Stimulated activated CD4-positive, alpha-beta T cell treated with anti-CD3 and anti-CD28 coated beads, Interleukin-4, amount 100 ng/mL, for 24 hours (primary cell): ENCODE data around the gene ZBTB40.

Experiments used
- DNase-seq: peaks from one replicate; pipeline ENCODE4 v3.0.0-alpha.2; 2020

The ZBTB40 gene, protein sequence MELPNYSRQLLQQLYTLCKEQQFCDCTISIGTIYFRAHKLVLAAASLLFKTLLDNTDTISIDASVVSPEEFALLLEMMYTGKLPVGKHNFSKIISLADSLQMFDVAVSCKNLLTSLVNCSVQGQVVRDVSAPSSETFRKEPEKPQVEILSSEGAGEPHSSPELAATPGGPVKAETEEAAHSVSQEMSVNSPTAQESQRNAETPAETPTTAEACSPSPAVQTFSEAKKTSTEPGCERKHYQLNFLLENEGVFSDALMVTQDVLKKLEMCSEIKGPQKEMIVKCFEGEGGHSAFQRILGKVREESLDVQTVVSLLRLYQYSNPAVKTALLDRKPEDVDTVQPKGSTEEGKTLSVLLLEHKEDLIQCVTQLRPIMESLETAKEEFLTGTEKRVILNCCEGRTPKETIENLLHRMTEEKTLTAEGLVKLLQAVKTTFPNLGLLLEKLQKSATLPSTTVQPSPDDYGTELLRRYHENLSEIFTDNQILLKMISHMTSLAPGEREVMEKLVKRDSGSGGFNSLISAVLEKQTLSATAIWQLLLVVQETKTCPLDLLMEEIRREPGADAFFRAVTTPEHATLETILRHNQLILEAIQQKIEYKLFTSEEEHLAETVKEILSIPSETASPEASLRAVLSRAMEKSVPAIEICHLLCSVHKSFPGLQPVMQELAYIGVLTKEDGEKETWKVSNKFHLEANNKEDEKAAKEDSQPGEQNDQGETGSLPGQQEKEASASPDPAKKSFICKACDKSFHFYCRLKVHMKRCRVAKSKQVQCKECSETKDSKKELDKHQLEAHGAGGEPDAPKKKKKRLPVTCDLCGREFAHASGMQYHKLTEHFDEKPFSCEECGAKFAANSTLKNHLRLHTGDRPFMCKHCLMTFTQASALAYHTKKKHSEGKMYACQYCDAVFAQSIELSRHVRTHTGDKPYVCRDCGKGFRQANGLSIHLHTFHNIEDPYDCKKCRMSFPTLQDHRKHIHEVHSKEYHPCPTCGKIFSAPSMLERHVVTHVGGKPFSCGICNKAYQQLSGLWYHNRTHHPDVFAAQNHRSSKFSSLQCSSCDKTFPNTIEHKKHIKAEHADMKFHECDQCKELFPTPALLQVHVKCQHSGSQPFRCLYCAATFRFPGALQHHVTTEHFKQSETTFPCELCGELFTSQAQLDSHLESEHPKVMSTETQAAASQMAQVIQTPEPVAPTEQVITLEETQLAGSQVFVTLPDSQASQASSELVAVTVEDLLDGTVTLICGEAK

DNA sequence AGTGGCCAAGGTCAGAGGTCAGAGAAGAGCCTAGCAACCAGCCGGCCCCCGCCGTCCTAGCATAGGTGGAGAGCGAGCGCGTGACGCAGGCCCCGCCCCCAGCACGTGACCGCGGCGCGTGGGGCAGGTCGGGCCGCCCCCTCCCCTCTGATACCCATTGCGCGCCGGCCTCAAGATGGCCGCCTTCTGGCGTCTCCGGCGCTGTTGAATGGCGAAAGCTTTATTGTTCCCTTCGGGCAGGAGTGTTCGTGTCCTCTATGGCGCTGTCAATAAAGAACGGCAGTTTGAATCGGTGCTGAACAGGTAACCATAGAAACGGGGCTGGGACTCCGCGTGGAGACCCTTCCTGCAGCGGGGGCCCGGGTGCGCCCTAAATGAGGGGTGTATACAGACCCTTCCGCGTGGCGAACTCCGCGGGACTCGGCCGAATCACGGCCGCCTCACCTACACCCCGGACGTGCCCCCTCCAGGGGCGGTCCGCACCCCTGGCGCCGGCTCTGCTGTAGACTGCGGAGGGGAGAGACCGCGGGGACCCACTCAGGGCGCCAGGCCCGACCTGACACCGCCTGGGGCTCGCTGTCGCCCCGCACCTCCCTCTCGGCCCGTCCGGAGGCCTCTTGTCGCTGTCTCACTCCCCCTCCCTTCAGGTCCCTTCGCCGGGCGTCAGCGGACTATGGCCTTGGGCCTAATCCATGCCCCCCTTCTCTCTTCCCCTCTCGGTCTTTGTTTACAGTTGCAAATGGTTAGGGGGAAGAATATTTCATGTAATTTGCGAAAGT, at the start of gene ZBTB40:
Gene ZBTB40 (plus strand): TSS at position 150 of the 779 bp plus-strand sequence. CDS start 38,098 bp downstream, outside the sequence.
- DNase-seq, result peak; percentile 93

- DNase-seq, result no peak
These were observed 49.1 kb upstream of the ZBTB40 start for GRCh38 chr1:22402356-22403053.

- DNase-seq, result no peak
These were observed 47.2 kb upstream of the ZBTB40 start for GRCh38 chr1:22404486-22404885.

GRCh38 chr1:22406722-22407495, 44.7 kb upstream of the ZBTB40 start:
- DNase-seq, result no peak

- DNase-seq, result no peak
These were observed 43.4 kb upstream of the ZBTB40 start for GRCh38 chr1:22408230-22408629.

DNA sequence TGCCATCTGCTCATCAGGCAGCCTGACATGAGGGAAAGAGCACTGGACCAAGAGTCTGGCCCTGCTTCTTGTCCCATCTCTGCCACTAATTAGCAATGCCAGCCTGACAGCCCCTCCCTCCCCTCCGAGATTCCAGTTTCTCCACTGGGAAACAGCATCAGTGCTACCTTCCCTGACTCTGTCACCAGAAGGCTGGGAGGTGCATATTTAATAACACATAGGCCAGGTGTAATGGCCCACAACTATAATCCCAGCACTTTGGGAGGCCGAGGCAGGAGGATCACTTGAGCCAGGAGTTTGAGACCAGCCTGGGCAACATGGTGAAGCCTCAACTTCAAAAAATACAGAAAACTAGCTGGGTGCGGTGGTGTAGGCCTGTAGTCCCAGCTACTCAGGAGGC, 41.2 kb upstream of the ZBTB40 start:
- no peak for DNase-seq

DNA sequence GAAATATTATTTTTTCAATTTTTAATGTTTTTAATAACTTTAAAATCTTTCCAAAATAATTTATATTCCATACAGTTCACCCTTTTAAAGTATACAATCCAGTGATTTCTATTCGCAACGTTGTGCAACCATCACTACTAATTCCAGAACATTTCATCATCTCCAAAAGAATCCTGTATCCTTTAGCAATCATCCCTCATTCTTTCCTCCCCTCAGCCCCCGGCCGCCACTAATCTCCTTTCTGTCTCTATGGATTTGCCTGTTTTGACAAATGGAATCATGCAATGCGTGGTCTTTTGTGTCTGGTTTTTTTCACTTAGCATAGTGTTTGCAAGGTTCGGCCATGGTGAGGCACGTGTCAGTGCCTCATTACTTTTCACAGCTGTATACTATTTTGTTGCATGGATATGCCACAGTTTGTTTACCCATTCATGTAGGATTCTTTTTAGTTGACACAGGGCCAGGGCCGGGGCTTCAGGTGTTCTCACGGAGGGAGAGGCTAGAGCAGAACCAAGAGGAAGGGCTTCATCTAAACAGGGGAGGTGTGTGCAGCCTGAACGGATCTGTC, 40.6 kb upstream of the ZBTB40 start:
- no peak for DNase-seq

DNA sequence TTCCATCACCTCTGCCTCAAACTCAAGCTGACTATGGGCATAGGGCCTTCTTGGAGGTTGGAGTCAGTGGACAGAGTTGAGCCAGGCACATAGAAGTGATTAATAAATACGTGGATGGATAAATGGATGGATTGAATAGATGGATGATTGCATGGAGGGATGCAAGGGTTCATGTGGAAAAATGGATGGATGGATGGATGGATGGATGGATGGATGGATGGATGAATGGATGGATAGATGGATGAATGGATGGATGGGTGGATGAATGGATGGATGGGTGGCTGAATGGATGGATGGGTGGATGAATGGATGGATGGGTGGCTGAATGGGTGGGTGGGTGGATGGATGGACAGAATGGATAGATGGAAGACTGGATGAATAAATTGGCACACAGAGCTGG, 40.1 kb upstream of the ZBTB40 start:
- DNase-seq, result no peak

DNA sequence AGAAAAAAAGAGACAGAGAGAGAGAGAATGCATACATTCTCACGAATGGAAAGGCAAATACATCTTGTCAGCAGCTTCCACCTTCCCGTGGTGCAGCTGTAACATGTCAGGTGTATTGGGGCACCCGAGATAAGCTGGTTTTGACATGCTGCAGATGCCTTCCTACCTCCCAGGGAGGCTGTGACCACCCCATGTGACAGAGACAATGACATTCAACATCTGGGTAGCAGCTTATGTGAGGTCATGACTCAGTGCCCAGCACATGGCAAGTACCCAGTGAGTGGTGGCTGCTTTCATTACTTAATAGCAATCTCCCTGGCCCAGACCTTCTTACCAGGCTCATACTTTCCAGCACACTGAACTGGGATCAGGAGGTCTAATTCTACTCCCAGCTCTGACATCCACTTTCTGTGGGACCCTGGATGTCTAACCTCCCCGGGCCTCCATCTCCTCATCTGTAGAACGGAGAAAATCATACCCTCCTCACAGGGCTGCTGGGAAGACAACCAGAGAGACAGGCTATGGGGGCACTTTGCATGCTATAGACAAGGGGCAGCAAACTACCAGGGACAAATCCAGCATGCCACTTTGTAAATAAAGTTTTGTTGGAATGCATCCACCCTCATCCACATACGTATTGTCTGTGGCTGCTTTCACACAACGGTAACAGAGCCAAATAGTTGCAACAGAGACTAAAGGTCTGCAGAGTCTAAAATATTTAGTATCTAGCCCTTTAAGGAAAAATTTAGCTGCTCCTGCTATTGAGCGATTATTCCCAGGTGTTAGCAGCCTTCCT, 38.5 kb upstream of the ZBTB40 start:
- no peak for DNase-seq

DNA sequence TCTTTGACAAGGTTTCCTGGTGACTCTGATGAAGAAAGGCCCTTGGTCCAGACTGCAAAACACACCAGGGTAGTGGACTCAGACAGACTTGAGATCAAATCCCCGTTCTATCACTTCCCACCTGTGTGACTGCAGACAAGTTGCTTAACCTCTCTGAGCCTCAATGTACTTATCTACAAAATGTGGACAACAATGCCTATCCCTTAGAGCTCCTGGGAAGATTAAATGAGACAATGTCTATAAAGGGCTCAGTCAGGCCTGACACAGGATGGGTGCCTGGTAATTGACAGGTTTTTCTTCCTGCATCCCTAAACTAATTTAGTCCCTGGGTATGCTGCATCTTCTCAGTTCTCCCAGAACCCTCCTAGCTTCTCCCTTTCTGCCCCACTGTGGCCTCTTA, 37.9 kb upstream of the ZBTB40 start:
- DNase-seq, result no peak

- no peak for DNase-seq
These were observed 37.4 kb upstream of the ZBTB40 start for GRCh38 chr1:22414244-22414751.

- no peak for DNase-seq
These were observed 36.2 kb upstream of the ZBTB40 start for GRCh38 chr1:22415489-22415888.

GRCh38 chr1:22416555-22417454, 34.8 kb upstream of the ZBTB40 start:
- DNase-seq, result peak; percentile 74

DNA sequence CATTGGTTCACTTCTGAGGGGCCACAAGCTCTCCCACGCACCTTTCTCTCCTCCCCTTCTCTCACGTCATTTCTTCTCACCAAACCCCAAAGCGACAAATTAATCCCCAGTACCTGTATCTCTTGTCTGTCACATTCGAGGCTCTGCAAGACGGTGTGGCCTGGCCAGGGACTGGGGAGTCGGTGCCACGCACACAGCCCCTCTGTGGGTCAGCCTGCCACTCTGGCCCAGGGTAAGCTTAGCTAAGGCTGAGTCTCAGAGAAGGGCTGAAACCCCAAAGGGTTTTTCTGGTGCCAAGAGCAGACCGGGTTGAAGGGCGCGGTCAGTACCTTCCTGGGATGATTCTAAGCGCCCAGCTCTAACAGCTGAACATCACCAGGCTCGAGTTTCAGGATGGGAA, 34.2 kb upstream of the ZBTB40 start:
- DNase-seq, result no peak

DNA sequence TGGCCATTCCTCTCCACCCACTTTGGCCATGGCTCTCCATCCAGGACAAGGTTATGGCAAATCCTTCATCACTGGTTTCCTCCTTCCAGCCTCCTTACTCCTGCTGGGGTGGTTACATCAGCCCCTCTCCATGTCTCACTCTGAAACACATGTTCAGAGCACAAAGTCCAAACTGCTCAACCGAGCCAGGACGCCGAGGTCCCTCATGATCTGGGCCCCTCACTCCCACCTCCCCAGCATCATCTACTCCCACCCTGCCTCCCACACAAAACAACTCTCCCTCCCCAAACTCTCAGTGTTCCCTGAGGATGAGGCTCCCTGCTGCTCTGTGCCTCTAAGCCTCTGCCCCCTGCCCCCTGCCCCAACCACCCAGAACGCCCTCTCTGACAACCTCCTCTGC, 33.3 kb upstream of the ZBTB40 start:
- no peak for DNase-seq

GRCh38 chr1:22418933-22419382, 32.7 kb upstream of the ZBTB40 start:
- no peak for DNase-seq

DNA sequence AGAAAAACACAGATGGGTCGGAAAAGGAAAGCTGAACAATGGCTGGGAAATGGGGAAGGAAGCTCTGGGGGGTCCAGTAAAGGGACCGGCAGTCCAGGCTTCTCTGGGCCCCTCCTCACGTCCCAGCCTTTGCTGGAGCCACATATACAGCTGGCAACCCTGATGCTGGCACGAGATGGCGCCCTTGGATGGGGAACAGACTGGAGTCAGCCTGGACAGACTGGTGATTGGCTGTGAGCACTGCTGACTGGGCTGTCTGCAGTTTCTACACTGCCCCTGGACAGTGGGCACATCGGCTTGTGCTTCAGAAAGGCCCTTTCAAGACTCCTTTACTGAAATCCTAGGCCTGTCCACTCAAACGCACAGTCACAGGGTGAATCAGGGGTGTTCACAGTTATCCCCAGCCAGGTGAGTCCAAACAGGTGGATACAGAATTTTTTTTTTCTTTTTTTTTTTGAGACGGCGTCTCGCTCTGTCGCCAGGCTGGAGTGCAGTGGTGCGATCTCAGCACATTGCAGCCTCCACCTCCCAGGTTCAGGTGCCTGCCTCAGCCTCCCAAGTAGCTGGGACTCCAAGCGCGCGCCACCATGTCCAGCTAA, 31.1 kb upstream of the ZBTB40 start:
- peak; percentile 58 for DNase-seq

- DNase-seq, result no peak
These were observed 24.9 kb upstream of the ZBTB40 start for GRCh38 chr1:22426781-22427180.
